MM.1S (cell line): ENCODE data around the gene MTX1.

Experiments used
- DNase-seq: peaks from one replicate; pipeline ENCODE4 v3.0.0-alpha.2; 2015
- H2AFZ ChIP-seq: fragments of 300-600 bp; sonication (generic); 2 replicates; pipeline ENCODE4 v1.6.0; 2016; ENCODE audit warnings: antibody characterized with exemption, low read length
- H3F3A ChIP-seq: fragments of 300-600 bp; sonication (generic); 2 replicates; pipeline ENCODE4 v1.6.1; 2016; ENCODE audit warnings: mild to moderate bottlenecking, antibody characterized with exemption, low read length, moderate library complexity, mixed read lengths; ENCODE audit not compliant: insufficient read depth
- H3K27ac ChIP-seq: fragments of 300-600 bp; sonication (generic); 2 replicates; pipeline ENCODE4 v1.5.1; 2016; ENCODE audit warnings: mild to moderate bottlenecking, low read length
- H3K27me3 ChIP-seq: fragments of 300-600 bp; sonication (generic); replicated peaks from 2 replicates; pipeline ENCODE4 v1.6.0; 2016; ENCODE audit warnings: low read length; ENCODE audit not compliant: insufficient read depth
- H3K36me3 ChIP-seq: fragments of 300-600 bp; sonication (generic); replicated peaks from 2 replicates; pipeline ENCODE4 v1.6.1; 2016; ENCODE audit warnings: mild to moderate bottlenecking, low read length, mixed read lengths; ENCODE audit not compliant: insufficient read depth
- H3K4me1 ChIP-seq: fragments of 300-600 bp; sonication (generic); 2 replicates; pipeline ENCODE4 v1.6.1; 2016; ENCODE audit warnings: low read length, mixed read lengths
- H3K4me2 ChIP-seq: fragments of 300-600 bp; sonication (generic); 2 replicates; pipeline ENCODE4 v1.6.0; 2016; ENCODE audit warnings: low read depth, low read length
- H3K4me3 ChIP-seq: fragments of 300-600 bp; sonication (generic); 2 replicates; pipeline ENCODE4 v1.5.1; 2016; ENCODE audit warnings: low read length, mixed read lengths
- H3K79me2 ChIP-seq: fragments of 300-600 bp; sonication (generic); 2 replicates; pipeline ENCODE4 v1.6.1; 2016; ENCODE audit warnings: mixed run types, low read length, mixed read lengths
- H3K9ac ChIP-seq: fragments of 300-600 bp; sonication (generic); 2 replicates; pipeline ENCODE4 v1.6.1; 2016; ENCODE audit warnings: low read length, mixed read lengths
- H3K9me2 ChIP-seq: fragments of 300-600 bp; sonication (generic); replicated peaks from 2 replicates; pipeline ENCODE4 v1.6.1; 2016; ENCODE audit warnings: mild to moderate bottlenecking, low read length, mixed read lengths; ENCODE audit not compliant: insufficient read depth
- H3K9me3 ChIP-seq: fragments of 300-600 bp; sonication (generic); replicated peaks from 2 replicates; pipeline ENCODE4 v1.6.1; 2016; ENCODE audit warnings: mild to moderate bottlenecking, low read length, mixed read lengths; ENCODE audit not compliant: insufficient read depth
- H4K20me1 ChIP-seq: fragments of 300-600 bp; sonication (generic); 2 replicates; pipeline ENCODE4 v1.6.1; 2016; ENCODE audit warnings: mild to moderate bottlenecking, low read length, moderate library complexity, mixed read lengths; ENCODE audit not compliant: insufficient read depth
- CTCF ChIP-seq: fragments of 300-600 bp; sonication (generic); IDR thresholded peaks from 2 replicates; pipeline ENCODE4 v1.5.1; 2016; ENCODE audit warnings: antibody characterized with exemption, low read length, mixed read lengths
- EZH2 ChIP-seq: fragments of 300-600 bp; sonication (generic); optimal IDR thresholded peaks from 2 replicates; pipeline ENCODE3; 2017; ENCODE audit warnings: low read depth, mild to moderate bottlenecking, antibody characterized with exemption, low read length, mixed read lengths
- EZH2phosphoT487 ChIP-seq: fragments of 300-600 bp; sonication (generic); IDR thresholded peaks from 2 replicates; pipeline ENCODE4 v1.6.1; 2018; ENCODE audit warnings: antibody characterized with exemption, low read length

MTX1 gene

GRCh38 chr1:155195201-155196102, 13.0 kb upstream of the MTX1 start:
- Histone ChIP-seq H3K9me2 (no peaks in the 10 kb centered on the region), H4K20me1 (no peaks in the 10 kb centered on the region), H3K27ac (no peak overlapping the region), H3K27me3 (peaks cover 71% of the 10 kb centered on the region), H3K4me3 (no peak overlapping the region), H3K36me3 (no peaks in the 10 kb centered on the region), H3F3A (no peaks in the 10 kb centered on the region), H3K9me3 (no peaks in the 10 kb centered on the region), H2AFZ (no peak overlapping the region; the same call in 1 of the 2 replicates), H3K4me1 (peaks cover 15% of the 10 kb centered on the region; the same call in 1 of the 2 replicates), H3K9ac (no peak overlapping the region), H3K4me2 (peak overlapping the region; percentile 97; the same call in 1 of the 2 replicates), H3K79me2 (no peaks in the 10 kb centered on the region)
- no peak for DNase-seq
- no peak for TF ChIP-seq CTCF
- no peak for TF ChIP-seq EZH2
- TF ChIP-seq EZH2phosphoT487 = no peak

- H3K27ac ChIP-seq = no peak overlapping the region
Observed at GRCh38 chr1:155196103-155196892, 12.2 kb upstream of the MTX1 start.

More at GRCh38 chr1:155196103-155196892, 12.2 kb upstream of the MTX1 start:
- Histone ChIP-seq H3K36me3 (no peaks in the 10 kb centered on the region), H3K9ac (no peak overlapping the region), H3K4me1 (peaks cover 15% of the 10 kb centered on the region; the same call in 1 of the 2 replicates), H2AFZ (no peak overlapping the region), H3K4me2 (no peak overlapping the region), H3F3A (no peaks in the 10 kb centered on the region), H3K9me2 (no peaks in the 10 kb centered on the region), H3K79me2 (no peaks in the 10 kb centered on the region), H3K27me3 (peaks cover 79% of the 10 kb centered on the region), H3K9me3 (no peaks in the 10 kb centered on the region), H4K20me1 (no peaks in the 10 kb centered on the region), H3K4me3 (no peak overlapping the region)
- DNase-seq = no peak
- TF ChIP-seq EZH2phosphoT487 (no peak), CTCF (no peak), EZH2 (no peak)
